Right cardiac atrium (tissue), 5 donors: ENCODE data around the gene PIGL. TPM values are rescaled to one million over a fixed set of nuclear protein-coding genes. Genes with fewer than 3 reads are reported as not detected.

Experiments used
- ATAC-seq, 2 donors: fragments of 200-7000 bp; cut with Tn5 transposase; one replicate each; pipeline versions ENCODE4 v1.8.0 to v1.9.1; 2020; ENCODE audit warnings: moderate library complexity in 2 of 2, mild to moderate bottlenecking in 1 of 2
- DNase-seq, 3 donors: peaks; one replicate each; pipeline ENCODE4 v3.0.0-alpha.2; 2020
- H3K27ac ChIP-seq: one replicate; pipeline ENCODE4 v1.5.1; 2013; ENCODE audit warnings: mild to moderate bottlenecking, low read length, control low read depth, moderate library complexity
- H3K27me3 ChIP-seq: one replicate; pipeline ENCODE4 v1.6.1; 2013; ENCODE audit not compliant: control insufficient read depth, insufficient read depth
- H3K4me1 ChIP-seq: one replicate; pipeline ENCODE4 v1.6.1; 2013; ENCODE audit warnings: low read length; ENCODE audit not compliant: control insufficient read depth, insufficient read depth
- H3K4me3 ChIP-seq: one replicate; pipeline ENCODE4 v1.5.1; 2013; ENCODE audit warnings: low read length, control low read depth
- H3K9me3 ChIP-seq: one replicate; pipeline ENCODE4 v1.6.1; 2013; ENCODE audit warnings: low read length; ENCODE audit not compliant: control insufficient read depth
- WGBS: extraction: QIAGEN DNeasy Blood & Tissue Kit; methylation state at CpG from one replicate; pipeline ENCODE4 v1.1.7; 2013; 5-methylcytosine and 5-hydroxymethylcytosine counted together
- intact Hi-C, 4 donors: fragments of 100-400 bp; cut with DNase I; formaldehyde crosslinking; loops; one replicate each; pipeline versions ENCODE4 v1.11.0 to v1.14.0; 2022 to 2023
- polyA plus RNA-seq: library from polyadenylated mRNA; stranded (reverse); fragments of 200-250 nt; gene quantifications from one replicate; pipeline ENCODE4 v1.2.3, GENCODE V29; 2013
- total RNA-seq, 4 donors: library from RNA; stranded (reverse); fragmentation: NEBNext Ultra II Directional; extraction: Animal tissue kit (Norgen Biotek cat#: 25700); gene quantifications; one replicate each; pipeline ENCODE4 v1.2.1, GENCODE V29; 2021
- donor health status: healthy with polysubstance abuse.
- donor health status: DM: no; HTN: yes; CAD: no.
- donor health status: DM: no; HTN: no; CAD: no.
- donor health status: DM: no; HTN: yes; CAD: no; lungs with severe emphysema.
- donor health status: DM: yes; HTN: yes; CAD: no.

PIGL gene
- total and polyA plus RNA-seq, 5 donors, result 9.6 to 16.7 (median 11.6) TPM

GRCh38 chr17:16254773-16255400, 37.9 kb downstream of the PIGL start:
- 81% methylated on average over 9 of the region's 9 CpGs for WGBS
- no peak for DNase-seq
- no peak overlapping the region for H3K27ac ChIP-seq
- H3K4me3 ChIP-seq, result no peak overlapping the region
- intact Hi-C loops, result no loop called here
- no peaks in the 10 kb centered on the region for H3K27me3 ChIP-seq
- no peaks in the 10 kb centered on the region for H3K9me3 ChIP-seq
- H3K4me1 ChIP-seq, result no peaks in the 10 kb centered on the region
- no peak for ATAC-seq

- Histone ChIP-seq H3K27ac (peak overlapping the region; percentile 51), H3K4me1 (no peaks in the 10 kb centered on the region), H3K27me3 (no peaks in the 10 kb centered on the region), H3K4me3 (no peak overlapping the region), H3K9me3 (no peaks in the 10 kb centered on the region)
- DNase-seq (peak; percentile 64 to 88 (median 83)), ATAC-seq (peak; percentile 92)
- intact Hi-C loops, result no loop called here
- WGBS, result 15% methylated on average over 4 of the region's 4 CpGs
Observed at GRCh38 chr17:16255481-16255921, 38.5 kb downstream of the PIGL start.

- ATAC-seq (no peak), DNase-seq (no peak)
- H3K27me3 ChIP-seq, result no peaks in the 10 kb centered on the region
- H3K4me3 ChIP-seq, result no peak overlapping the region
- no peak overlapping the region for H3K27ac ChIP-seq
- no peaks in the 10 kb centered on the region for H3K9me3 ChIP-seq
- H3K4me1 ChIP-seq, result no peaks in the 10 kb centered on the region
- WGBS, result 91% methylated on average over 1 of the region's 1 CpG
- intact Hi-C loops, result no loop called here
Observed at GRCh38 chr17:16258901-16259300, 41.9 kb downstream of the PIGL start.

- Histone ChIP-seq H3K27ac (no peak overlapping the region), H3K9me3 (no peaks in the 10 kb centered on the region), H3K4me3 (no peak overlapping the region), H3K27me3 (no peaks in the 10 kb centered on the region), H3K4me1 (no peaks in the 10 kb centered on the region)
- WGBS, result 93% methylated on average over 6 of the region's 6 CpGs
- DNase-seq (peak in 1 of 3 donors; percentile 19), ATAC-seq (peak in 1 of 2 donors; percentile 14)
- intact Hi-C loops, result no loop called here
Observed at GRCh38 chr17:16259926-16260325, 42.9 kb downstream of the PIGL start.

- ATAC-seq (no peak), DNase-seq (no peak)
- Histone ChIP-seq H3K4me1 (no peaks in the 10 kb centered on the region), H3K27ac (no peak overlapping the region), H3K4me3 (no peak overlapping the region), H3K27me3 (no peaks in the 10 kb centered on the region), H3K9me3 (no peaks in the 10 kb centered on the region)
- WGBS, result 83% methylated on average over 3 of the region's 3 CpGs
- intact Hi-C loops, result no loop called here
Observed at GRCh38 chr17:16261049-16261448, 44.0 kb downstream of the PIGL start.

GRCh38 chr17:16262201-16262600, 45.2 kb downstream of the PIGL start:
- Histone ChIP-seq H3K4me3 (no peak overlapping the region), H3K4me1 (no peaks in the 10 kb centered on the region), H3K27ac (no peak overlapping the region), H3K9me3 (no peaks in the 10 kb centered on the region), H3K27me3 (no peaks in the 10 kb centered on the region)
- WGBS, result 97% methylated on average over 4 of the region's 4 CpGs
- DNase-seq (no peak), ATAC-seq (no peak)
- intact Hi-C loops, result no loop called here

GRCh38 chr17:16267174-16267573, 50.2 kb downstream of the PIGL start:
- no peak for ATAC-seq
- H3K27ac ChIP-seq, result no peak overlapping the region
- 95% methylated on average over 6 of the region's 6 CpGs for WGBS

GRCh38 chr17:16269658-16270057, 52.6 kb downstream of the PIGL start:
- Histone ChIP-seq H3K9me3 (no peaks in the 10 kb centered on the region), H3K27ac (no peak overlapping the region), H3K4me1 (no peaks in the 10 kb centered on the region), H3K4me3 (no peak overlapping the region), H3K27me3 (no peaks in the 10 kb centered on the region)
- DNase-seq (no peak), ATAC-seq (no peak)
- WGBS, result 77% methylated on average over 2 of the region's 2 CpGs
- intact Hi-C loops, result no loop called here

More at GRCh38 chr17:16267174-16267573, 50.2 kb downstream of the PIGL start:
- H3K4me1 ChIP-seq, result no peaks in the 10 kb centered on the region
- no peak for DNase-seq
- no peaks in the 10 kb centered on the region for H3K27me3 ChIP-seq
- H3K4me3 ChIP-seq, result no peak overlapping the region
- no peaks in the 10 kb centered on the region for H3K9me3 ChIP-seq
- intact Hi-C loops, result no loop called here

- 55% methylated on average over 3 of the region's 3 CpGs for WGBS
Observed at GRCh38 chr17:16272111-16272840, 55.3 kb downstream of the PIGL start.

GRCh38 chr17:16273499-16273898, 56.5 kb downstream of the PIGL start:
- DNase-seq, result no peak
- intact Hi-C loops, result no loop called here
- H3K4me3 ChIP-seq, result no peak overlapping the region
- no peaks in the 10 kb centered on the region for H3K4me1 ChIP-seq
- no peak overlapping the region for H3K27ac ChIP-seq
- 95% methylated on average over 1 of the region's 1 CpG for WGBS
- H3K27me3 ChIP-seq, result no peaks in the 10 kb centered on the region
- no peaks in the 10 kb centered on the region for H3K9me3 ChIP-seq
- no peak for ATAC-seq

More at GRCh38 chr17:16272111-16272840, 55.3 kb downstream of the PIGL start:
- no peak overlapping the region for H3K27ac ChIP-seq
- no peaks in the 10 kb centered on the region for H3K27me3 ChIP-seq
- no peak overlapping the region for H3K4me3 ChIP-seq
- H3K4me1 ChIP-seq, result no peaks in the 10 kb centered on the region
- ATAC-seq, result no peak
- no peak for DNase-seq
- H3K9me3 ChIP-seq, result no peaks in the 10 kb centered on the region
- intact Hi-C loops, result no loop called here

GRCh38 chr17:16273929-16274339, 56.9 kb downstream of the PIGL start:
- Histone ChIP-seq H3K27ac (no peak overlapping the region), H3K4me1 (no peaks in the 10 kb centered on the region), H3K9me3 (no peaks in the 10 kb centered on the region), H3K27me3 (no peaks in the 10 kb centered on the region), H3K4me3 (no peak overlapping the region)
- ATAC-seq (no peak), DNase-seq (no peak)
- 91% methylated on average over 6 of the region's 6 CpGs for WGBS
- intact Hi-C loops, result no loop called here
